ENCODE data around the gene CUEDC2. TPM values are rescaled to one million over a fixed set of nuclear protein-coding genes. Genes with fewer than 3 reads are reported as not detected.

Gene CUEDC2
- total and polyA plus RNA-seq, 10 of the 15 experiments (the other 5 are each of a cell fraction or from before 2014, with no cell fraction given): 20.4 to 121 (median 75.0) TPM

DNA sequence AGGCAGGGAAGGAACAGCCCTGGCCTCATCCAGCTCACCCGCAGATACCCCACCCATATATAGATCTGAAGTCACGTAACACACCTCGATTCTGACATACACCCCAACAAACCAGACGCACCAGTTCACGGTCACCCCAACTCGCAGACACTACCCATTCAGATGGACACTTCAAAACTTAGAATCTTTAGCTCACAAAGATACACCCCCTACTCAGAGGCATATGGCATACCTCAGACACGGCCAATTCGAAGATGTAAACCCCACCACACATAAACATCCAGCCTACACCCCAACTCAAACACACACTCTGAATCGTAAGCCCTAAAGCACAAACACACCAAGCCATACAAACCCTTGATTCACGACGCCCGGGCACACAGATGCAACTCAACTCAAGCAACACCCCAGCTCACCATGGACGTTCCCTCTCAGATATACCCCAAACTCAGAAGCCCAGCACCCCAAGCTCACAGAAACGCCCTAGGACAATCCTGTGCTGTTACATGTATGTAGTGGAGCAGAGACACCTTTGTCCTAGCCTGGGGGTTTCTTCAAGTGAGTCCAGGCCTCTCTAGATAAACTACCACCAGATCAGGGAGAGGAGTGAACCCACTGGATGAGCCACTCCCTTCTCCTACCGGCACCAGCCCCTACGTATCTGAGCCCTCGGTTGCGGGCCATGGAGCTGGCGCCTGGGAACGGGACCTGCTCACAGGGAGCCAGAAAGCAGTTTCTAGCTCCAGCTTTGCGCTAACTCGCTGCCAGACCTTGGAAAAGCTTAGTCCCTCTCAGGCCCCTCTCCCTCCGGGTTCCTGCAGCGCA lies 22.6 kb downstream of the CUEDC2 start:
- H3K9me3 ChIP-seq (replicated peaks; ENCODE audit: control insufficient read depth, insufficient read depth, low read length): no peaks in the 10 kb centered on the region
- DNase-seq (ENCODE audit: low read depth, low spot score) (no peak), FAIRE-seq (no peak), ATAC-seq (no peak)
- no peak overlapping the region for H2AFZ ChIP-seq (ENCODE audit: control insufficient read depth, low read depth, low read length)
- no peak overlapping the region for H3K27ac ChIP-seq (ENCODE audit: control insufficient read depth, insufficient read depth)
- 18% methylated on average over 24 of the region's 24 CpGs for WGBS (ENCODE audit: insufficient coverage, insufficient replicate concordance, low lambda C conversion rate, missing lambda C conversion rate)
- H4K20me1 ChIP-seq (ENCODE audit: control insufficient read depth, insufficient read depth): peaks cover 5% of the 10 kb centered on the region; the same call in 1 of the 2 replicates
- SMC1A ChIA-PET (ENCODE audit: uncharacterized antibody, unreplicated experiment): interaction anchor here (1.0 to 1.2 kb wide), 2 partner anchors 10 to 12 kb away, joined by 3 read pairs; no protein-coding TSS in a partner anchor
- H3K27me3 ChIP-seq (replicated peaks in 1 of 2; ENCODE audit: control insufficient read depth in 2 of 2, insufficient read depth in 2 of 2, low read length in 1 of 2): peaks cover 17 to 21% of the 10 kb centered on the region in 2 experiments
- in situ Hi-C loops (cut with MboI) (loop anchor here (5.0 kb wide), 1 partner anchor 183 kb away; the partner anchor contains the start of gene ELOVL3), intact Hi-C loops (cut with micrococcal nuclease; ENCODE audit: unreplicated experiment) (no loop called here)
- CTCF ChIA-PET: interaction anchor here (1.2 to 1.7 kb wide), 2 partner anchors 11 to 180 kb away, joined by 4 to 7 read pairs; no protein-coding TSS in a partner anchor
- H3K4me2 ChIP-seq (ENCODE audit: control insufficient read depth, insufficient read depth): no peak overlapping the region; the same call in 1 of the 2 replicates
- H3K4me1 ChIP-seq (ENCODE audit: control insufficient read depth, insufficient read depth, low read length): peaks cover 9% of the 10 kb centered on the region
- TF ChIP-seq MTA3 (IDR thresholded peaks at IDR 0.05; ENCODE audit: borderline replicate concordance, low read length) (no peak), ASH2L (IDR thresholded peaks at IDR 0.05; ENCODE audit: borderline replicate concordance, low read depth) (no peak), SMAD5 (IDR thresholded peaks at IDR 0.05; ENCODE audit: low read depth) (no peak)
- TF ChIP-seq, protein P1, sequence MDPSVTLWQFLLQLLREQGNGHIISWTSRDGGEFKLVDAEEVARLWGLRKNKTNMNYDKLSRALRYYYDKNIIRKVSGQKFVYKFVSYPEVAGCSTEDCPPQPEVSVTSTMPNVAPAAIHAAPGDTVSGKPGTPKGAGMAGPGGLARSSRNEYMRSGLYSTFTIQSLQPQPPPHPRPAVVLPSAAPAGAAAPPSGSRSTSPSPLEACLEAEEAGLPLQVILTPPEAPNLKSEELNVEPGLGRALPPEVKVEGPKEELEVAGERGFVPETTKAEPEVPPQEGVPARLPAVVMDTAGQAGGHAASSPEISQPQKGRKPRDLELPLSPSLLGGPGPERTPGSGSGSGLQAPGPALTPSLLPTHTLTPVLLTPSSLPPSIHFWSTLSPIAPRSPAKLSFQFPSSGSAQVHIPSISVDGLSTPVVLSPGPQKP (IDR thresholded peaks at IDR 0.05; ENCODE audit: low read depth, low read length): no peak
- TF ChIP-seq, protein P2, sequence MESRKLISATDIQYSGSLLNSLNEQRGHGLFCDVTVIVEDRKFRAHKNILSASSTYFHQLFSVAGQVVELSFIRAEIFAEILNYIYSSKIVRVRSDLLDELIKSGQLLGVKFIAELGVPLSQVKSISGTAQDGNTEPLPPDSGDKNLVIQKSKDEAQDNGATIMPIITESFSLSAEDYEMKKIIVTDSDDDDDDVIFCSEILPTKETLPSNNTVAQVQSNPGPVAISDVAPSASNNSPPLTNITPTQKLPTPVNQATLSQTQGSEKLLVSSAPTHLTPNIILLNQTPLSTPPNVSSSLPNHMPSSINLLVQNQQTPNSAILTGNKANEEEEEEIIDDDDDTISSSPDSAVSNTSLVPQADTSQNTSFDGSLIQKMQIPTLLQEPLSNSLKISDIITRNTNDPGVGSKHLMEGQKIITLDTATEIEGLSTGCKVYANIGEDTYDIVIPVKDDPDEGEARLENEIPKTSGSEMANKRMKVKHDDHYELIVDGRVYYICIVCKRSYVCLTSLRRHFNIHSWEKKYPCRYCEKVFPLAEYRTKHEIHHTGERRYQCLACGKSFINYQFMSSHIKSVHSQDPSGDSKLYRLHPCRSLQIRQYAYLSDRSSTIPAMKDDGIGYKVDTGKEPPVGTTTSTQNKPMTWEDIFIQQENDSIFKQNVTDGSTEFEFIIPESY (IDR thresholded peaks at IDR 0.05): no peak
- TF ChIP-seq, protein P3, sequence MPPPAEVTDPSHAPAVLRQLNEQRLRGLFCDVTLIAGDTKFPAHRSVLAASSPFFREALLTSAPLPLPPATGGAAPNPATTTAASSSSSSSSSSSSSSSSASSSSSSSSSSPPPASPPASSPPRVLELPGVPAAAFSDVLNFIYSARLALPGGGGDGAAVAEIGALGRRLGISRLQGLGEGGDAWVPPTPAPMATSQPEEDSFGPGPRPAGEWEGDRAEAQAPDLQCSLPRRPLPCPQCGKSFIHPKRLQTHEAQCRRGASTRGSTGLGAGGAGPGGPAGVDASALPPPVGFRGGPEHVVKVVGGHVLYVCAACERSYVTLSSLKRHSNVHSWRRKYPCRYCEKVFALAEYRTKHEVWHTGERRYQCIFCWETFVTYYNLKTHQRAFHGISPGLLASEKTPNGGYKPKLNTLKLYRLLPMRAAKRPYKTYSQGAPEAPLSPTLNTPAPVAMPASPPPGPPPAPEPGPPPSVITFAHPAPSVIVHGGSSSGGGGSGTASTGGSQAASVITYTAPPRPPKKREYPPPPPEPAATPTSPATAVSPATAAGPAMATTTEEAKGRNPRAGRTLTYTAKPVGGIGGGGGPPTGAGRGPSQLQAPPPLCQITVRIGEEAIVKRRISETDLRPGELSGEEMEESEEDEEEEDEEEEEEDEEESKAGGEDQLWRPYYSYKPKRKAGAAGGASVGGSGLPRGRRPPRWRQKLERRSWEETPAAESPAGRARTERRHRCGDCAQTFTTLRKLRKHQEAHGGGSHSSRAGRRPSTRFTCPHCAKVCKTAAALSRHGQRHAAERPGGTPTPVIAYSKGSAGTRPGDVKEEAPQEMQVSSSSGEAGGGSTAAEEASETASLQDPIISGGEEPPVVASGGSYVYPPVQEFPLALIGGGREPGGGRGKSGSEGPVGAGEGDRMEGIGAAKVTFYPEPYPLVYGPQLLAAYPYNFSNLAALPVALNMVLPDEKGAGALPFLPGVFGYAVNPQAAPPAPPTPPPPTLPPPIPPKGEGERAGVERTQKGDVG (CRISPR knock-in tag; IDR thresholded peaks at IDR 0.05): no peak
- H3K4me3 ChIP-seq: no peak overlapping the region
- RAD21 ChIA-PET (ENCODE audit: unreplicated experiment): interaction anchor here (0.9 kb wide), 2 partner anchors 11 to 180 kb away, joined by 3 to 4 read pairs; no protein-coding TSS in a partner anchor
- H3K9ac ChIP-seq (ENCODE audit: control insufficient read depth, insufficient read depth, low read length): no peak overlapping the region
- no peaks in the 10 kb centered on the region for H3K79me2 ChIP-seq (ENCODE audit: control insufficient read depth, insufficient read depth, low read length)
- POLR2A ChIA-PET: interaction anchor here (0.5 to 1.2 kb wide), 3 partner anchors 11 to 293 kb away, joined by 3 to 4 read pairs (median 4); partner anchors contain the start of gene FBXL15
- no peaks in the 10 kb centered on the region for H3K36me3 ChIP-seq (ENCODE audit: control insufficient read depth in 2 of 2, insufficient read depth in 2 of 2, low read length in 1 of 2)
- no TSS peak for BruUV-seq (replicated peaks)
